ENCODE measurements around the gene OR5K1.

The OR5K1 gene

DNA sequence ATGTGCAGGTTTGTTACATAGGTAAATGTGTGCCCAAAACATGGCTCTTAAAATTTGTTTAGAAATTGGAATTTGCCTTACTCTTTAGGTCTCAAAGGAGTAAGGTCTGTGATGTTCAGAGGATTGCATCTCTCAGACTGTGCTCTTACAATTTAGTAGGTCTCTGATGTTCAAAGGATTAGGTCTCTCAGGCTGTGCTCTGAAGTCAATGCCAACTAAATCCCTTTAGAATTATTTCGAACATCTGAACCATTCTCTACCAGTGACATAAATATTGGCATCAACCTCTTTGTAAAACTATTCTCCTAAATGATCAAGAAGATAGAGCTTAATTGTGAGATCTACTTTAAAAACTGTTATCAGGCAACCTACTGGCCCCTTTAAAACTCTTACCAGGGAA is at the start of gene OR5K1:
Gene OR5K1 (plus strand): TSS at position 301 of the 400 bp plus-strand sequence. CDS start 6,376 bp downstream, outside the sequence.
- no peak for DNase-seq (ENCODE audit: low spot score)

DNA sequence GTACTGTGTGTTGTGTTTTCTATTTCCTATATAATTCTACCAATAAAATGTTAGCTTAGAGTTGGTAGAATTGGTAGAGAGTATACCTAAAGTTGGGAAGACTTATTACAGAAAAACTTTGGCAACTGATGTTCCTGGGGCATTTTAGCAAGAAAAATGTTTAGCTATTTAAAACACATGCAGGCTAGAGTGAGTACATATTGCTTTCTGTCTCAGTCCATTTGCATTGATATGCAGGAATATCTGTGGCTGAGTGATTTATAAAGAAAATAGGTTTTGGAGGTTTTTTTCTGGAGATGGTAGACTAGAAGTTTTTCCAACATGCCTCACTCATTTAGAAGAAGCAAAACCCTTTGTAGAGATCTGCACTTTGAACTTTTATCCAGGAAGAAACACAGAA is 30.4 kb upstream of the OR5K1 start:
- DNase-seq (ENCODE audit: low spot score), result no peak

DNA sequence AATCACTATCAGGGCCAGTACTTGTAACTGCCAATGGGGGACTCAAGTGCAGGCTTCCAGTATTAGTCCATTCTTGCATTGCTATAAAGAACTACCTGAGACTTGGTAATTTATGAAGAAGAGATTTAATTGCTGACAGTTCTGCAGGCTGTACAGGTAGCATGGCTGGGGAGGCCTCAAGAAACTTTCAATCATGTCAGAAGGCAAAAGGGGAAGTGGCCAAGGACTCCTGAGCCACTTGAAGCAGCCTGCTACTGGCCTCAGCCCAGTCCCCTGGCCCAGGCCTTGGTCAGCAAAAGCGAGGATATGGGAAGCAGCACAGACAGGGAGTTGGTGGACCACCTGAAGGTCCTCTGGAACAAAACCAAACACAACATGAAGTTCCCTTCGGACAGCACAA is 29.2 kb upstream of the OR5K1 start:
- no peak for DNase-seq (ENCODE audit: low spot score)

DNA sequence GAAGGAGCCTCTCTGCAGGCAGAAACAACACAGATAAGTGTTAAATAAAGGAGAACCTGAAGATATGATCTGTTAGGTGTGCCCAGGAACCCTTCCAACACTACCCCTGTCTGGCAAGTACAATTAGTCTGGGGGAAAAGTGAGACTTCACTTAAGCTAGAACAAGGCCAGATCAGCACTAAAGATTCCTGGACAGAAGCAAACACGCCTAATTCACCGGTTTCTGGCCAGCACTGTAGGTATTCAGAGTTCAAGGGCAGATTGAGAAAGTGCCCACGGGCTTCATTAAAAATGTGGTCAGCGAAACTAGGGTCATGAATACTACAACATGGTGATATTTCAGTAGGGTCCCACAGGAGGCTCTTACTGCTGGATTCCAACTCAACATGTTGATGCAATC is 28.6 kb upstream of the OR5K1 start:
- no peak for DNase-seq (ENCODE audit: low spot score)

DNA sequence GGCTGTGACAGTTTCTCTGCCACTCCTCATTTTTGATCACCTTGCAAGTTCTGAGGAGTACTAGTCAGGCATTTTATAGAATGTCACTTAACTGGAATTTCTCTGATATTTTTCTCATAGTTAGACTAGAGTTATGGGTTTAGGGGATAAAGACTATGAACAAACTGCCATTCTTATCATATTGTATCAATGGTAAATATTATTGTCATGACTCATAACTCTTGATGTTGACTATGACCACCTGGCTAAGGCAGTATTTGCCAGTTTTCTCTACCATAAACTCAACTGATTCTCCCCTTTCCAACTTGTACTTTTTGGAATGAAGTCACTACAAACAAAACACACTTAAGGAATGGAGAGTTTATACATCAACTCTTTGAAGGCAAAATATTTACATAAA is 22.7 kb upstream of the OR5K1 start:
- DNase-seq (ENCODE audit: low spot score), result no peak

DNA sequence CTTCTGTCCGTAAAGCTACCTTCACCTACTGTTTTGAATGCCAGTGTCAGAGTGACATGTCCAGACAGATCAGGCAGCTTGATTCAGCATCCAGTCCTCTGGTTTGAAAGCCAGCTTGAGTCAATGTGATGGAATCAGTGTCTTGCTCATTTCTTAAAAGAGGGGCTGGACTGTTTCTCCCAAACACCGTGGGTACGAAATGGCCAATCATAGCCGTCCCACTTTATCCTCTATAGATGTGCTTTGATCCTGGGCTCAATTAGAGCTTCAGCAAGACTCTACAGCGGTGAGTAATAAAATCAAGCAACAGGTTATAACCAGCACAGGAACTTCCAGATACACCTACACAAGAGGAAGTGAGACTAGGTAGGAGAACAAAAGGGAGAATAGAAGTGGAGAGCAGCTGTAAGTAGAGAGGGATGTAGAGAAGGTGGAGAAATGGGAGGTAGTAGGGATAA is 17.0 kb upstream of the OR5K1 start:
- no peak for DNase-seq (ENCODE audit: low spot score)

DNA sequence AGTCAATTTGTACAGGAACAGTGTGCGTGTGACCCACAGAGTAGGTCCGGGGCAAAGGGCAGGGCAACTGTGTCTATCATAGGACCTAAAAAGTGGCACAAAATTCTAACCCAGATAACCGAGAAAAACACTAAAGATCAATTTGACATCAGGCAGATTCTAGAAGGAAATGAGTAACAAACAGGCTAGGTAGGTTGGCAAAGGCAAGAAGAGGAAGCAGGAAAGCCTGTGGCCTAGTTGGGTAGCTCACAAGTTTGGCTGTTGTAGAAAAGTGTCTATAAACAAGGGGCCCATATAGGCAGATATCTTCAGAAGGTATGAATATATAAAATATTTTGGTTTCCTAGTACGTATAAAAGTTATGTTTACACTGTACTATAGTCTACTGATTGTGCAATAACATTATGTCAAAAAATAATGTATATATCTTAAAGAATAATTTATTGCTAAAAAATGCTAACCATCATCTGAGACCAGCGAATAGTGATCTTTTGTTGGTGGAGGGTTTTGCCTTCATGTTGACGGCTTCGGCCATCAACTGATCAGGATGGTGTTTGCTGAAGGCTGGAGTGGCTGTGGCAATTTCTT is 13.3 kb upstream of the OR5K1 start:
- no peak for DNase-seq (ENCODE audit: low spot score)

DNA sequence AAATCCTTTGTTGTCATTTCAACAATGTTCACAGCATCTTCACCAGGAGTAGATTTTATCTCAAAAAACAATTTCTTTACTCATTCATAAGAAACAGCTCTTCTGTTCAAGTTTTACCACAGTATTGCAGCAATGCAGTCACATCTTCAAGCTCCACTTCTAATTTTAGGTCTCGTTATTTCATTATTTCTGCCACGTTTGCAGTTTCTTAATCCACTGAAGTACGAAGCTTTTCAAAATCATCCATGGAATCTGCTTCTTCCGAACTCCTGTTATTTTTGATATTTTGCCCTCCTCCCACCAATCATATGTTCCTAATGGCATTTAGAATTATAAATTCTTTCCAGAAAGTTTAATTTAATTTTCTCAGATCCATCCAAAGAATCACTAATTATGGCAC is 12.6 kb upstream of the OR5K1 start:
- DNase-seq (ENCODE audit: low spot score), result no peak

DNA sequence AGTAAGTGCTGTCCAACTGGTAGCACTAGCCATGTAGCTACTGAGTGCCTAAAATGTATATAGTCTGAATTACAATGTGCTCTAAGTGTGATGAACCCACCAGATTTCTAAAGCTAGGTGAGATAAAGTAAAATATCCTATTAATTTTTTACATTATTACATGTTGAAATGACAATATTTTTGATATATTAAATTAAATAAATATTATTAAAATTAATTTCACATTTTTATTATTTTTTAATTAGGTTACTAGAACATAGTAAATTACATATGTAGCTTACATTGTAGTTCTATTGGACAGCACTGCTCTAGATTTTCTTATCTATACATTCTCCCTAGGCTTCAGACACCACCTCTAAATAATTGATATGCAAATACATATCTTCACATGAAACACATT is 9.2 kb upstream of the OR5K1 start:
- DNase-seq (ENCODE audit: low spot score), result no peak

DNA sequence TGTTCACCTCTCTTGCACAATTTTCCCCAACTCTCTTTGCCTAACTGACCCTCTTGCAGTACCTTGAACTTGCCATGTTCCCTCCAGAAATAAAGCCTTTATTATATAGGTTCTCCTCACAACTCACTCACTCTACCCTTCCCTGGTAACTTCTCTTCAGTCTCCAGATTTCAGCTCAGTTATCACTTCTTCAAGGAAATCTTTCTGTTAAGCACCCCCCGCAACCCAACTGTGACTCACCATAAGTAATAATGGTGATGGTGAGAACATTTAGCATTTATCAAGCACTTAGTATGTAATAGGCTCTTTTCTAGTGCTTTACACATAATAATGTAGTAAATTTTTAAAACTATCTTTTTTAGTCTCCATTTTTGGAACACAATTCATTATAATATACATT is 8.1 kb upstream of the OR5K1 start:
- no peak for DNase-seq (ENCODE audit: low spot score)

DNA sequence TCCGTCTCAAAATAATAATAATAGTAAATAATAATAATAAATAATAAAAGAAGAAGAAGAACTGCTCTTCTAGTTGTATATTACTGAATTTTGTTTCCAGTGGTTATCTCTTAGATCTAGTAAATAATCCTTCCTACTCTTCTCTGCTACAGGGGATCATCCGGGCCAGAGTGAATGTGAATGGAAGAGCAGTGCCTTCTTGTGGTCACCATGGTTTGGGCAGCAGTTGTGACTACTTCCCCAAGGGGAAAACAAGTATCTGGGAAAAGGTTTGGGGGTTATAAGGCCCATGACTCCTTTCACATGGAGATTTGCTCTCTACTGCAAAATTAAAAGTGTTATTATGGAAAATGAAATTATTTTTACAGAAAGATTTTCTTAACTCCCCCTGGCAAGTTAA is 5.5 kb upstream of the OR5K1 start:
- no peak for DNase-seq (ENCODE audit: low spot score)

DNA sequence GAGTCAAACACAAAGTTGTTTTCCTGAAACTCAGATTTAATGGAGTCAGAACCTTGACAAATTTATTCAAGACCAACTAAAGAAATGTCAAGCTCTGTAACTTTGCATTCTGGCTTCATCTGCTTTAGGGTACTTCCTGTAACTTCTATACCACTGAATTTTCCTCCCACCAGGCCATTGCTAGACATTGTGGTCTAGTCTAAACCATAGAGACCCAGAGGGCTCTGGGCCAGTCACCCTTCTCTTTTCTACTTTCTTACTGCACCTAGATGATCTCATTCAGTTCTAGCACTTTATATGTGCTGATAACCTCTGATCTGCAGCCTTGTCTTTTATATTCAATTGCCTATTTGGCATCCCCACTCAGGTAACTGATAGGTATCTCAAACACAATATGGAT is 2.8 kb upstream of the OR5K1 start:
- DNase-seq (ENCODE audit: low spot score), result no peak

DNA sequence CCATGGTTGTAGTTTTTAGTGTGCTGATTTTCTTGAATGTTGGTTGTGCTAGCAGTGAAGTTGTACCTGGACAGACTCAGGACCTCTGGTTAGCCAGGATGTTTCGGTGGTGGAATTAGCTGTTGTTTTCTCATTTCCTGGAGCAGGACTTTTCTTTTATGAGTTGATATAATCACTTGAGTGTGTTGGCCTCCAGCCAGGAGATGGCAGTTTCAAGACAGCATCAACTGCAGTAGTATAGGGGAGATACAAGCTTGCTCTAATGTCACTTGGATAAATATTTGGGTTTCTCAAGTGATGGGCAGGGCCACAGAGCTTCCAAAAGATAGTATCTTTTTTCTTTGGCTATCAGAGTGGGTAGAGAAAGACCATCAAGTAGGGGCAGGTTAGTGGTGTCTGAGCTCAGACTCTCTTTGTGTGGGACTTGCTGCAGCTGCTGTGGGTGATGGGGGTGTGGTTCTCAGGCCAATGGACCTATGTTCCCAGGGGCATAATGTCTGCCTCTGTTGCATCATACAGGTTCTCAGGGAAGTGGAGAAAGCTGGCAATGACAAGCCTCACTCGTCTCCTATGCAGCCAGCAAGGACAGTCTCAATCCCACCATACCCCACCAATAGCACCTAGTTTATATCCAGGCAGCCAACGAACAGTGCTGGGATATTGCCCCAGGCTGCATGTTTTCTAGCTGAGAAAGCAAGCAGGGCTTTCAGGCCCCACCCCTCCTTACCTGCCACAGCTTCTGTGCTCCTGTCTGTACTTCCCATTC is 19.9 kb downstream of the OR5K1 start:
- no peak for DNase-seq (ENCODE audit: low spot score)

DNA sequence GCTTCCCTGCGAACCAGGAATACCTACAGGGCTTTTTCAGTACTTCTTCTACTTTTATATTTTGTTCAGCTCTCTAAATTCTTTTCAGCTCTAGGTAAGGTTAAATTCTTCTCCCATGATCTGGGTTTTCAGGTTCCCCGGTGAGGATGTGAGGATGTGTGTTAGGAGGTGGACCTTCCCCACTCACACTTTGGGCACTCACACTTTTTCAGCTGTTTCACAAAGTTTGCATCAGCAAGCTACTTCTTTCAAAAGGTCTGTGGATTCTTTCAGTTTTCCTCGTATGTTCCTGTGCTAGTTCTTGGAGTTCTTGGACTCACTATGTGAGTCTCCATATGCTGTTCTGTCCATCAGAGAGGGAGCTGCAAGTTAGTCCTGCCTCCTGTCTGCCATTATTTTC is 20.6 kb downstream of the OR5K1 start:
- no peak for DNase-seq (ENCODE audit: low spot score)

DNA sequence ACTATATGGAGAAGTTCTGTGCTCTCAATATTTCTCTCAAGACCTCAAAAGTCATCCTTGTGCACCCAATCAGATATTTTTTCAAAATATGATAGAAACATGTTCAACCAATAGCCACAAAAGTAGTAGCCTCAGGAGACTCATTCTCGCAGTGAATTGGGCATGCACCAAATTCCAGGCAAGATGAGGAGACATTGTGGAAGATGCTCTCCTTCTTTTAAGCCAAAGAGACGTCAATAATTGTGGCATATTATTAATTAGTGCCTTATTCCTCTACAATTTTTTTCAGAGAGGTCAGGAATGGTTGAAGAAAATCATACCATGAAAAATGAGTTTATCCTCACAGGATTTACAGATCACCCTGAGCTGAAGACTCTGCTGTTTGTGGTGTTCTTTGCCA is 34.4 kb downstream of the OR5K1 start, which contains the start of gene OR5K2:
Gene OR5K2 (plus strand): TSS at position 301 of the 400 bp plus-strand sequence. CDS start 0 bp downstream, at position 301.
- no peak for DNase-seq (ENCODE audit: low spot score)

DNA sequence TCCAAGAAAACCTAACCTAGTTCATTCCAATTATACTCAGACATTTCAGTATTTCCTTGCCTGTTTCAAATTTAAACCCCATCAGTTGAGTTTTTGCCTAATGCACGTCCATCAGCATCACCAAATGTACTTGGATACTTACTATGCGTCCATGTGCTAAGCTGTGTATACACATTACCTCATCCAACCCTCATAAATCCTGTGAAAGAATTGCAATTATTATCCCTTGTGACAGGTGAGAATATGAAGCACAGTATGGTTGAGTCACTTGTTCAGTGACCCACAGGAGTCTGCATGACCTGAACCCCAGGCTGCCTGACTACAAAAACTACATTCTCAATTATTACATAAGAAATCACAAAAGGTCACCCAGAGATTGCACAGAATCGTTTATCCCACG is 37.0 kb downstream of the OR5K1 start:
- DNase-seq (ENCODE audit: low spot score), result no peak

DNA sequence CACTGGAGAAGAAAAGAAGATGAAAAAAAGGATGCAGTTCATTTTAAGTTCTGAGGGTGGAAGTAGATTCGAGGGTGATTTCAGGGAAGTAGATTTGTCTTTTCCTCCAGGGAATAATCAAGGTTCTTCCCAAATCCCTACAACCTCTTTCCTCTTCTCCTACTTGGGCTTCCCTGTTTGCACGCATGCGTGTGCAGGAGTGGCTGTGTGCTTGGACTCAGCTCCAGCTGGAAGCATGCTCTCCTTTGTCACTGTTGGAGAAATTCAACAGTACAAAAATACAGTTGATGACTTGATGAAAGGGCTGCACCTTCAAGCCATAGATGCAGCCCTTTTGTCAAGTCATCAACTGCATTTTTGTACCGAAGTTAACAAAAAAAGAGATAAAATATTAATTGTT is 38.3 kb downstream of the OR5K1 start:
- peak; percentile 32 for DNase-seq (ENCODE audit: low spot score)

DNA sequence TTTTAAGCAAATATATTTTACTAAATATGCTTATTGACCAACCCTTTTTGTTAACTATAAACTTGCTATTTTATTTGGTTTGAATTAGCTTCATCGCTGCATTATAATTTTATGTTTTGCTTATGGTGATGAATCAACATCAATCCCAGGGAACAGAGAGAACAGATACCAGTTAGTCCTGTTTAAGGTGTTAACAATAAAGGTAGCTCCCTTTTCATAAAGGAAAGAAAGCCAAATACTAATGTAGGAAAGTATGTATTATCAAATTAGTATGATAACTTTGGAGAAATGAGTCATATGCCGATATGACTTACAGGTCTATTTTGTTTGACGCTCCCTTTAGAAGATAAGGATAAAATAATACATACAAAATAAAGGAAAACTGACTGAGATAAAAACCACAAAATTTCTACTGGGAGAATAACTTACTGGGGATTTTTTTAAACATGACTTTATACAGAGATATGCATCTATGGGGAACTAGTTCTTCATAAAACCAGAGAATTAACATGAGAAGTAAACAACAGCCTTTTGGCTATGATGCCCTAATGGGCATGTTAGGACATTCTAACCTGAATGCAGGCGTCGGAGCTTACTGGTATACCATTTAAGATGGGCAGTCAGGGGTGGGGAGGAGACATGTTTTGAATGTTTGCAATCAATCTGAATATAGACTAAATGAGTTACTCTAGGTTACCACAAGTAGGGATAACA is 39.0 kb downstream of the OR5K1 start:
- DNase-seq (ENCODE audit: low spot score), result no peak

DNA sequence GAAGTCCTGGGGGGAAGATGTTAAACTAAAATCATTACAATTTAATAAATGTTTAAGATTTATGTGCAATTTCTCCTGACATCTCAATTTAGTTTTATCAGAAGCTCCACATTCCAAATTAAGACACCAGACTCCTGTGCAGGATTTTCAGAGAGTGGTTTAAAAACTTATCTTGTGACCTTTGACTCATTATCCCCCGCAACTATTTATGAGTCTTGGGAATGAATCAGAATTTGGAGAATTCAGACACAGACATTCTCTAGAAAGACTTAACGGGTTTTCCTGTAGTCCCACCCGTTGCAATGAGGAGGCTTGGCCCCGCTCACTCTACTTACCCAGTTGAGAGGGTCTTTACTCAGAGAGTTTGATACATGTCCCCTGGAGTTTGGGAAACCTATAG is 41.5 kb downstream of the OR5K1 start:
- DNase-seq (ENCODE audit: low spot score), result no peak

DNA sequence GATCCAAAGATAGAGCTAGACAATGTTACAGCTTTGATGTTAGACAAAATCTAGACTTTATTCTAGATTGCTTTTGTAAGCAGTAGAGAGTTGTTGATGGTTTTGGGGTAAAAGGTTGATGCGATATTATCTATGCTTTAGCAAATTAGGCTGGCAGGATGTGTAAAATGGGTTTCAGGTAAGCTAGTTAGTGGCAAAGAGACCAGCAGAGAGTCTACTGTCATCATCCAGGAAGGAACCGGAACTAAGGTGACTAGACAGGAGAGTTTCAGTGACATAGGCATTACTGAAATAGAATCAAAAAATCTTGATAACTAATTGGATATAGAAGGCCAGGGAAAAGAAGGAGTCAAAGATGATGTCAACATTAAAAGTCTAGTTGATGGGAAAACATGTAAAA is 45.6 kb downstream of the OR5K1 start:
- no peak for DNase-seq (ENCODE audit: low spot score)

DNA sequence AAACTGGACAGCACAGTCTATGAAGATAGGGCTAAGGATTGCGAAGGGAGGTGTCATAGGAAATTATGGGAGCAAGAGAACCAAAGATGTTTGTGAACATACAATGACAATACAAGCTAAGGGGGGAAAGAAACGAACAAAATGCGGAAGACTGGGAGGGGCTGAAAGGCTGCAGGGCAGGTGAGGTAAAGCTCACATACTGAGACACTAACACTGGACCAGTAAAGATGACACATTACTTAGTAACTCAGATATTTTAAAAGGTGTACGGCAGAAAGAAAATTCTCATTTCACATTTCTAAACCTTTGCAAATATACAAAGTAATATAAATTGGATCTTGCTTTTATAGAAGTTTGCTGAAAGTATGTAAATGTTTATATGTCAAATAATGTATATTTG is 49.6 kb downstream of the OR5K1 start:
- no peak for DNase-seq (ENCODE audit: low spot score)

DNA sequence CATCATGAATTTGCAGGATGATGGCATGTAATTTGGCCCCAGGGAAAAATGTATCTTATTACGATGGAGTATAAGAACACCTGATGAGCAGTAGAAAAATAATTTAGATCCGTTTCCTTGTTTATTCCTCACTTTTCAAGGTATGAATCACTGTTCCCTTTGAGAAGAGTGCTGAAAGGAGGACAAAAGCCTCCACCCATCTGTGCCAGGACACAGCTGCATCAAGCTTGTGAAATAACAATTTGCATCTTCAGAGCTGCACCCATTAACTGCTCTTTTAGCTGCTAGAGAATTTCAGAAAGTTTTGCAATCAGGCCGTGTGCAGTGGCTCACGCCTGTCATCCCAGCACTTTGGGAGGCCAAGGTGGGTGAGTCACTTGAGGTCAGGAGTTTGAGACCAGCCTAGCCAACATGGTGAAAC is 50.1 kb downstream of the OR5K1 start:
- no peak for DNase-seq (ENCODE audit: low spot score)

DNA sequence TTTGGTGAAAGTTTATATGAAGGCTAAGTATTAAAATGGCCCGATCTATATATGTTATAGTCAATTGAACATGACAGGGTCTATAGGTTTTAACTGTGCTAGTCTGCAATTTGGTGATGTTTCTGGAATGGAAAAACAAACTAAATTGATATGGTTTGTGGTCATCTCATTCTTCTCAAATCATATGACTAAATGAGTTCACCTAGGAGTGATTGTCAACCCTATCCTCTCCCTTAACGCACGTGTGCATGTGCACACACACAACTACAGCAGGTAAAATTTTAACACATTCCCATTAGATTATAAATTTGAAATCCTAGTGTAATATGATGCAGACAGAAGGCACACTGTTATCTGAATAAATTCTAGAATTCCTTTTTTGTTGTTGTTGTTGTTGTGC is 50.7 kb downstream of the OR5K1 start:
- no peak for DNase-seq (ENCODE audit: low spot score)
